ENCODE data around the gene BACH2.

The BACH2 gene

DNA sequence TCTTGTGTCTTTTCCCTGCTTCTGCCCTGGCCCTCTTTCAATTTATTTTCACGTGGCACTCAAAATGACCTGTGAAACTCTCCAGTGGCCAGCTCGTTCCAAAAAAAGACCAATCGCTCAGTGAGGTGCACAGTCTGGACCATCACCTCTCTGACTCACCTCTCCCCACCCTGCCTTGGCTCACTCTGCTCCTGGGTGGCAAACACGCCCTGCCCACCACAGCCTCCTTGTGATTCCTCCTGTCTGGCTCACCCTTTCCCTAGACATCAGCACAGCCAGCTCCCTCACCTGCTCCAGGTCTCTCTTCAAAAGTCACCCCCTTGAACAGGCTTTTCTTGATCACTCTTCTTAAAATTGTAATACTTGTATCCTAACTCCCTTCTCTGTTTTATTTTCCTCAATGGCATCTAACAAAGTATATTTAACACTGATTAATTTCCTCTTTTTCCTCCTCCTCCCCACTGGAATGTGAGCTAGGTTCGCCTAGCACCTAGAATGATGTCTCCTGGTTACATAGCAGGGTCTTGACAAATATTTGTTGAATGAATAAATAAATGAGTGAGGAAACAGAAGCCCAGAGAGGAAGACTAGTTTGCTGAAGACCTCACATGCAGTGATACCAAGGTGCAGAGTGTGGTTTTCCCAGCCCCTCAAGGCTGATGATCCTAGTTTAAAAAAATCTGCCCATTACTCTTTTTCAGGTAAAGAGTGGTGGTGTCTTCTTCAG is 293.4 kb downstream of the BACH2 start:
- TF ChIP-seq, protein P1, sequence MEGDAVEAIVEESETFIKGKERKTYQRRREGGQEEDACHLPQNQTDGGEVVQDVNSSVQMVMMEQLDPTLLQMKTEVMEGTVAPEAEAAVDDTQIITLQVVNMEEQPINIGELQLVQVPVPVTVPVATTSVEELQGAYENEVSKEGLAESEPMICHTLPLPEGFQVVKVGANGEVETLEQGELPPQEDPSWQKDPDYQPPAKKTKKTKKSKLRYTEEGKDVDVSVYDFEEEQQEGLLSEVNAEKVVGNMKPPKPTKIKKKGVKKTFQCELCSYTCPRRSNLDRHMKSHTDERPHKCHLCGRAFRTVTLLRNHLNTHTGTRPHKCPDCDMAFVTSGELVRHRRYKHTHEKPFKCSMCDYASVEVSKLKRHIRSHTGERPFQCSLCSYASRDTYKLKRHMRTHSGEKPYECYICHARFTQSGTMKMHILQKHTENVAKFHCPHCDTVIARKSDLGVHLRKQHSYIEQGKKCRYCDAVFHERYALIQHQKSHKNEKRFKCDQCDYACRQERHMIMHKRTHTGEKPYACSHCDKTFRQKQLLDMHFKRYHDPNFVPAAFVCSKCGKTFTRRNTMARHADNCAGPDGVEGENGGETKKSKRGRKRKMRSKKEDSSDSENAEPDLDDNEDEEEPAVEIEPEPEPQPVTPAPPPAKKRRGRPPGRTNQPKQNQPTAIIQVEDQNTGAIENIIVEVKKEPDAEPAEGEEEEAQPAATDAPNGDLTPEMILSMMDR (IDR thresholded peaks at IDR 0.05; ENCODE audit: low read depth, low read length) = no peak
- H3K4me3 ChIP-seq (ENCODE audit: low read depth, low read length) = no peak overlapping the region

DNA sequence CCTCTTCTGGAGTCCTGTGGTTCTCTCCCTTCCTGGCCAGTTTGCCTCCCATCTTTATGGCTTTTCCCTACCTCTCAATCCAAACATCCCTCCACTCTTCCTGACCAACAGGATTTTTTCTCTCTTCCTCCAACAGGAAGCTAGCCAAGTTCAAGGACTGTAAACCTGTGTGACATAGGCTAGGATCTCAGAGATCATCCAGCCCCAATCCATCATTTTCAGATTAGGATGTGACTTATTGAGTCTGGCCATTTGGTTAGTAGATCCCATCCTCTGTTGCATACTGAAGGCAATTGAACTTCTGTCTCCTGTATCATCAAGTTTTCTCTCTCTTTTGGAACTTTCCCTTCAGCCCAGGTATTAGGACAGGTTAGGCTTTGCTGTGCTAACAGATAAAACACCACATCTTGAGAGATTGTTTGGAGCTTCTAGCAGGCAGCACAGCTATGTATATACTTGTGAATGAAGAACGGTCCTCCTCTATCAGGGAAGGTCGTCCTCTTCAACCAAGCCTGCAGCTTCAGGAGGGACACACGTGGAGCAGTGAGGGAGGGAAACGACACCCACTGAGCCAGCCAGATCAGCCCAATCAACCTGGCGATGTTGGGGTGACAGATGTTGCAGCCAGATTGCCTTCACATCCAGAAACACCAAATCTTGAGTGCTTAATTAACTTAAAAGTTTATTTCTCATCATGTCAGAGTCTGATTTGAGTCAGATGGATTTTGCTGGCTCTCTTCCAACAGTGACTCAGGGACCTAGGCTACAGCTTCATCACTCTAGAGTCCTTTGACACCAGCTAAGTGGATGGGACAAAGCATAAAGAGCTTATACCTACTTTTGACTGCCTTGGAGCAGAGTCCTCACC is 295.5 kb downstream of the BACH2 start:
- TF ChIP-seq, protein P1 (IDR thresholded peaks at IDR 0.05; ENCODE audit: low read depth, low read length) = no peak

DNA sequence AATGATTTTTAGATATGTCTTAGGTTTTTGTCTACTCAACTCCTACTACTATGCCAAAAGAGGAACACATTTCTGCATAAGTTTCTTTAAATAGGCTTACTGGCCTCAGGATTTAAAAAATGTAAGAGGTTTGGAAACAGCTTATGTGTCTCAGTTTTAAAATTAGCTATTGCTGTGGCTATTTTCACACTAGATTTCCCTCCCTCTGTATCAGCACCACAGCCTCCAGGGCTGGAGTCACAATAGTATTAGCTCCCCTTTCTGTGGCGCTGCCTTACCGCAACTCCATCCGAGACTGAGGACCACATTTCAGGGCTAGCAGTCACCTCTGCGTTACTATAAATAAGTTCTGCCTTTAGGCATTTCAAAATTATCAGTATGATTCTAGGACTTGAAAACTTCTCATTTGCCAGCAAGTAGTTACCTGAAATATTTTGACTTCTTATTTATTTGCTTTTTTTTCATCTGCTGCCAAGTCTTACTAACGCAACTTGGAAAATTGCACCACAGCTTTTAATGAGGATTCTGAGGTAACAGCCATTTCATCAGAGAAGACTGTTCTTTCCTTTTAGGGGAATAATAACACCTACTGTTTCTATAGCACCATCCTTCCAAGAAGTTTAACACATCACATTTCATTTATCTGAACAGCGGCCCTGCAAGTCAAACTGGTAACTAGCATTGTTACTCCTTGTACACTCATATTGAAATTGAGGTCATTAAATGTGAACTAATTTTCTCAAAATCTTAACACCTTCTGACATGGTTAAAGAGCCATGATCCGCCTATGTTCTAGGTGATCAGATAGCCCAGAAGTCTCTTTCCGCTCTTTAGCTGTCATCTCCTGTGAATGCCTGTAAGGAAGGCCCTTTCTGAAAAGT is 296.5 kb downstream of the BACH2 start:
- H3K4me3 ChIP-seq (ENCODE audit: low read depth, low read length) = no peak overlapping the region
- TF ChIP-seq, protein P1 (IDR thresholded peaks at IDR 0.05; ENCODE audit: low read depth, low read length) = no peak

More for the DNA sequence above, 295.5 kb downstream of the BACH2 start:
- H3K4me3 ChIP-seq (ENCODE audit: low read depth, low read length) = no peak overlapping the region

DNA sequence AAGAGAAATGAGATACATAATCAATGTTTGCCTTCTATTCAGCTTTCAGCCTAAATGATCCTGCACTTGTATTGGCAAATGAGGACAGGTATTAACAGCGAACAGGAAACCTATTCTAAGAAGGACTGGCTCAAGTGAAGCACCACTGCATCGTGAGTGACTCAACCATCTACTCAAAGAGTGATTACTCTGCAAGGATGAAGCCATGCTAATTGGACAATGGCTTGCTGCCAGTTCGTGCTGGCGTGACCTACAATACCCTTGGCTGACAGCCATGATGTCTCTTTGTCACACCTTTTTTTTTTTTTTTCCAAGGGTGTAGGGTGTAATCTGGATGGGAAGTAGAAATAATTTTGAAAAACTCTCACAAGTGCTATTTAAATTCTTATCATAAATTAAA is 297.5 kb downstream of the BACH2 start:
- TF ChIP-seq, protein P1 (IDR thresholded peaks at IDR 0.05; ENCODE audit: low read depth, low read length) = no peak
- H3K4me3 ChIP-seq (ENCODE audit: low read depth, low read length) = no peak overlapping the region

DNA sequence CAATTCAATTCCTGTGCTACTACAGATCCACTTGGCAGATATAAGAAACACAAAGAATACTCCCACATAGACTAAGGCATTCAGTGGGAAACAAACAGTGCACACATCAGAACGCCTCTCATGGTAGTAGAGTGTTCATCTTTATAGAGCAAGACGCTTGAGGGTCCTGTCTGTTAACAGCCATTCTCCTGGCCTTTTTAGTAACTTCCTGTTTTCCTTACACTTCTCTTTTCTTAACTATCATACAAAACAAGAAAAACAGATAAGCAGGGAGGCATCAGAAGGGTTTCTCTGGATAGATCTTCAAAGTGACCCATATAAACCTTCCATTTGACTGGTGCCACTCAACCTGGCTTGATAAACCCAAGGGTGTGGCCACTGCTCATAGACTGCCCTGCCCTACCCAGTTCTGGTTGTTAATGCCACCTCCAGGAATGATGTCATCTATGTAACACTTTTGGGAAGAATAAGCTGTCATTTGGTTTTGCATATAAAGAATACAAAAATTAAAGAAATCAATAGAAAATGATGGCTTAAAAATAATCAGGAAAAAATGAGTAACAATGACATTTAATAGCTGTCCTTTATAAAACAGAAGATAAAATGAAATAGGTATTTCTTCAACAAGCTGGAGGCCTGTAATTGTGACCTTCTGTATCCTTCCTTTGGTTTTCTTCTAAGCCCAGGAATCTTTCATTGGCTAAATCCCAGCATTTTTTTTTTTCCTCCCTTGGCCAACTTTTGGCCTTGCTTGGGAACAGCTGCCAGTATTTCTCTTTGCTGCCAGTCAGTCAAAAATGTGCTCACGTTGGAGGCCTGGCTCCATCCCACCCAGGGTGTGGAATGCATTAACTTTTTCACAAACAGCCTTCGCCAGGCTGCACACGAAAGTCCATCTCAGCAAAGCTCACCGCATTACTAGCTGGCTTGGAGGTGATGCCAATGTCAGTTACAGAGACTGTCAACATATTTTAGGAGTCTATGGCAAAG is 298.9 kb downstream of the BACH2 start:
- TF ChIP-seq, protein P1 (IDR thresholded peaks at IDR 0.05; ENCODE audit: low read depth, low read length) = no peak
- H3K4me3 ChIP-seq (ENCODE audit: low read depth, low read length) = no peak overlapping the region

DNA sequence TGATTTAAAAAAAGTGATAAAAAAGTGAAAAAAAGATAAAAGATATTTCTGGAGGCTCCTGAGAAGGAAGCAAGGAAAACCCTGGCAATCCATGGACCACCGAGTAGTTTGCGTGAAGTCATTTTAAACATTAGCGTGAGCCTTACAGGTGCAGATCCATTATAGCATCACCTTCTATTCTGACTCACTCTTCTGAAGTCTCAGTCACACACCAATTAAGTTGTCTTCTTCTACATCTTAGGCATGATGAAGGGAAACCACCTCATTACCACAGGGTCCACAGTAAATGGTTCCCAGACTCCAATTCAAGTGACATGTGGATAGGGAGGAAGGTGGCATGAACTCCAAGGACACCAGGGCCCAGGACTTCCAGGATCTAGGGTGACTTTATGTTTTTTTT is 303.2 kb downstream of the BACH2 start:
- H3K4me3 ChIP-seq (ENCODE audit: low read depth, low read length) = no peak overlapping the region
- TF ChIP-seq, protein P1 (IDR thresholded peaks at IDR 0.05; ENCODE audit: low read depth, low read length) = no peak
